ENCODE results near the gene EXOC1. TPM values are rescaled to one million over a fixed set of nuclear protein-coding genes. Genes with fewer than 3 reads are reported as not detected.
A peak's percentile ranks its signal among the peaks of the same experiment; 100 is the strongest.

Gene EXOC1
- total and polyA plus RNA-seq, 9 of the 15 experiments (the other 6 are each of a cell fraction or from before 2014, with no cell fraction given) = 16.0 to 45.5 (median 26.2) TPM

- TF ChIP-seq MIER1 (IDR thresholded peaks at IDR 0.05; ENCODE audit: low read depth) = no peak
- no peak for TF ChIP-seq HLTF (IDR thresholded peaks at IDR 0.05)
- TF ChIP-seq ERF (CRISPR knock-in tag; IDR thresholded peaks at IDR 0.05) = no peak
- TF ChIP-seq, protein P1, sequence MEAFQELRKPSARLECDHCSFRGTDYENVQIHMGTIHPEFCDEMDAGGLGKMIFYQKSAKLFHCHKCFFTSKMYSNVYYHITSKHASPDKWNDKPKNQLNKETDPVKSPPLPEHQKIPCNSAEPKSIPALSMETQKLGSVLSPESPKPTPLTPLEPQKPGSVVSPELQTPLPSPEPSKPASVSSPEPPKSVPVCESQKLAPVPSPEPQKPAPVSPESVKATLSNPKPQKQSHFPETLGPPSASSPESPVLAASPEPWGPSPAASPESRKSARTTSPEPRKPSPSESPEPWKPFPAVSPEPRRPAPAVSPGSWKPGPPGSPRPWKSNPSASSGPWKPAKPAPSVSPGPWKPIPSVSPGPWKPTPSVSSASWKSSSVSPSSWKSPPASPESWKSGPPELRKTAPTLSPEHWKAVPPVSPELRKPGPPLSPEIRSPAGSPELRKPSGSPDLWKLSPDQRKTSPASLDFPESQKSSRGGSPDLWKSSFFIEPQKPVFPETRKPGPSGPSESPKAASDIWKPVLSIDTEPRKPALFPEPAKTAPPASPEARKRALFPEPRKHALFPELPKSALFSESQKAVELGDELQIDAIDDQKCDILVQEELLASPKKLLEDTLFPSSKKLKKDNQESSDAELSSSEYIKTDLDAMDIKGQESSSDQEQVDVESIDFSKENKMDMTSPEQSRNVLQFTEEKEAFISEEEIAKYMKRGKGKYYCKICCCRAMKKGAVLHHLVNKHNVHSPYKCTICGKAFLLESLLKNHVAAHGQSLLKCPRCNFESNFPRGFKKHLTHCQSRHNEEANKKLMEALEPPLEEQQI (IDR thresholded peaks at IDR 0.05) = no peak
- TF ChIP-seq FOXP1 (CRISPR knock-in tag; IDR thresholded peaks at IDR 0.05) = no peak
- no peak for TF ChIP-seq ATF4 (CRISPR knock-in tag; IDR thresholded peaks at IDR 0.05)
- TF ChIP-seq FIP1L1 (IDR thresholded peaks at IDR 0.05; ENCODE audit: low read depth, low read length, poor library complexity, severe bottlenecking) = no peak
- TF ChIP-seq ATF7 (IDR thresholded peaks at IDR 0.05) = peak; percentile 73
- no peak for TF ChIP-seq ZNF79 (CRISPR knock-in tag; IDR thresholded peaks at IDR 0.05; ENCODE audit: low read depth)
- TF ChIP-seq, protein P2, sequence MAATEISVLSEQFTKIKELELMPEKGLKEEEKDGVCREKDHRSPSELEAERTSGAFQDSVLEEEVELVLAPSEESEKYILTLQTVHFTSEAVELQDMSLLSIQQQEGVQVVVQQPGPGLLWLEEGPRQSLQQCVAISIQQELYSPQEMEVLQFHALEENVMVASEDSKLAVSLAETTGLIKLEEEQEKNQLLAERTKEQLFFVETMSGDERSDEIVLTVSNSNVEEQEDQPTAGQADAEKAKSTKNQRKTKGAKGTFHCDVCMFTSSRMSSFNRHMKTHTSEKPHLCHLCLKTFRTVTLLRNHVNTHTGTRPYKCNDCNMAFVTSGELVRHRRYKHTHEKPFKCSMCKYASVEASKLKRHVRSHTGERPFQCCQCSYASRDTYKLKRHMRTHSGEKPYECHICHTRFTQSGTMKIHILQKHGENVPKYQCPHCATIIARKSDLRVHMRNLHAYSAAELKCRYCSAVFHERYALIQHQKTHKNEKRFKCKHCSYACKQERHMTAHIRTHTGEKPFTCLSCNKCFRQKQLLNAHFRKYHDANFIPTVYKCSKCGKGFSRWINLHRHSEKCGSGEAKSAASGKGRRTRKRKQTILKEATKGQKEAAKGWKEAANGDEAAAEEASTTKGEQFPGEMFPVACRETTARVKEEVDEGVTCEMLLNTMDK (IDR thresholded peaks at IDR 0.05; ENCODE audit: borderline replicate concordance, insufficient read depth, low read depth, low read length, poor library complexity, severe bottlenecking) = no peak
- no peak for TF ChIP-seq CUX1 (CRISPR knock-in tag; IDR thresholded peaks at IDR 0.05)
- TF ChIP-seq ZNF23 (CRISPR knock-in tag; IDR thresholded peaks at IDR 0.05) = no peak
- TF ChIP-seq BRF1 (IDR thresholded peaks at IDR 0.05; ENCODE audit: borderline replicate concordance, extremely low read depth, insufficient read length) = no peak
- no peak for TF ChIP-seq SNRNP70 (optimal IDR thresholded peaks at IDR 0.05; ENCODE audit: low read depth, low read length)
- TF ChIP-seq ZNF444 (CRISPR knock-in tag; IDR thresholded peaks at IDR 0.05) = no peak
Measured at GRCh38 chr4:55853484-55854046, at the start of gene EXOC1 (continued).

All from K562 (cell line).